ENCODE measurements around the gene MAMDC2. TPM values are rescaled to one million over a fixed set of nuclear protein-coding genes. Genes with fewer than 3 reads are reported as not detected.

The MAMDC2 gene
- total and polyA plus RNA-seq, 4 donors: 2.0 to 14.6 (median 6.2) TPM

GRCh38 chr9:70123695-70124094, 80.0 kb downstream of the MAMDC2 start:
- no peak for DNase-seq
- 84 to 87% methylated on average over 4 of the region's 4 CpGs for WGBS, 2 donors

GRCh38 chr9:70125621-70126263, 82.1 kb downstream of the MAMDC2 start:
- intact Hi-C loops (cut with DNase I): loop anchor here in 1 of 2 donors (10.0 kb wide), 1 partner anchor 129 kb away; the partner anchor contains the start of gene SMC5
- H3K36me3 ChIP-seq (ENCODE audit: control insufficient read depth in 1 of 2, insufficient read depth in 2 of 2, low read length in 1 of 2): no peaks in the 10 kb centered on the region

More at GRCh38 chr9:70123695-70124094, 80.0 kb downstream of the MAMDC2 start:
- Histone ChIP-seq H3K4me3 (ENCODE audit: low read length in 2 of 2) (no peak overlapping the region), H3K9me3 (ENCODE audit: control insufficient read depth, low read length) (no peaks in the 10 kb centered on the region), H3K27me3 (ENCODE audit: control insufficient read depth in 1 of 2, insufficient read depth in 2 of 2, low read length in 1 of 2) (no peaks in the 10 kb centered on the region), H3K4me1 (ENCODE audit: control insufficient read depth in 1 of 2, insufficient read depth in 2 of 2, low read length in 2 of 2) (peaks cover 4 to 5% of the 10 kb centered on the region in 2 donors), H3K36me3 (ENCODE audit: control insufficient read depth in 1 of 2, insufficient read depth in 2 of 2, low read length in 1 of 2) (no peaks in the 10 kb centered on the region), H3K27ac (ENCODE audit: low read depth in 1 of 2, low read length in 2 of 2) (no peak overlapping the region)
- intact Hi-C loops (cut with DNase I): loop anchor here in 1 of 2 donors (10.0 kb wide), 1 partner anchor 131 kb away; the partner anchor contains the start of gene SMC5
- no peak for ATAC-seq (ENCODE audit: low FRiP score)

GRCh38 chr9:70127036-70127435, 83.4 kb downstream of the MAMDC2 start:
- Histone ChIP-seq H3K9me3 (ENCODE audit: control insufficient read depth, low read length) (no peaks in the 10 kb centered on the region), H3K4me3 (ENCODE audit: low read length in 2 of 2) (no peak overlapping the region), H3K27ac (ENCODE audit: low read depth in 1 of 2, low read length in 2 of 2) (peak overlapping the region in 1 of 2 donors; percentile 43), H3K4me1 (ENCODE audit: control insufficient read depth in 1 of 2, insufficient read depth in 2 of 2, low read length in 2 of 2) (peaks cover 4% of the 10 kb centered on the region in 2 donors), H3K27me3 (ENCODE audit: control insufficient read depth in 1 of 2, insufficient read depth in 2 of 2, low read length in 1 of 2) (no peaks in the 10 kb centered on the region), H3K36me3 (ENCODE audit: control insufficient read depth in 1 of 2, insufficient read depth in 2 of 2, low read length in 1 of 2) (no peaks in the 10 kb centered on the region)
- 82 to 90% methylated on average over 6 of the region's 6 CpGs for WGBS, 2 donors
- DNase-seq (no peak), ATAC-seq (ENCODE audit: low FRiP score) (no peak)
- intact Hi-C loops (cut with DNase I): loop anchor here in 1 of 2 donors (10.0 kb wide), 1 partner anchor 128 kb away; the partner anchor contains the start of gene SMC5

More at GRCh38 chr9:70125621-70126263, 82.1 kb downstream of the MAMDC2 start:
- DNase-seq (no peak), ATAC-seq (ENCODE audit: low FRiP score) (no peak)
- Histone ChIP-seq H3K4me1 (ENCODE audit: control insufficient read depth in 1 of 2, insufficient read depth in 2 of 2, low read length in 2 of 2) (peaks cover 4 to 5% of the 10 kb centered on the region in 2 donors), H3K9me3 (ENCODE audit: control insufficient read depth, low read length) (no peaks in the 10 kb centered on the region), H3K27ac (ENCODE audit: low read depth in 1 of 2, low read length in 2 of 2) (no peak overlapping the region), H3K4me3 (ENCODE audit: low read length in 2 of 2) (no peak overlapping the region), H3K27me3 (ENCODE audit: control insufficient read depth in 1 of 2, insufficient read depth in 2 of 2, low read length in 1 of 2) (no peaks in the 10 kb centered on the region)
- WGBS, 2 donors: 91 to 95% methylated on average over 4 of the region's 4 CpGs

- 56 to 61% methylated on average over 7 of the region's 7 CpGs for WGBS, 2 donors
These were observed 84.1 kb downstream of the MAMDC2 start for GRCh38 chr9:70127540-70128416.

GRCh38 chr9:70130266-70130665, 86.6 kb downstream of the MAMDC2 start:
- H3K9me3 ChIP-seq (ENCODE audit: control insufficient read depth, low read length): no peaks in the 10 kb centered on the region
- no peaks in the 10 kb centered on the region for H3K36me3 ChIP-seq (ENCODE audit: control insufficient read depth in 1 of 2, insufficient read depth in 2 of 2, low read length in 1 of 2)
- intact Hi-C loops (cut with DNase I): no loop called here
- DNase-seq (no peak), ATAC-seq (ENCODE audit: low FRiP score) (no peak)
- H3K4me1 ChIP-seq (ENCODE audit: control insufficient read depth in 1 of 2, insufficient read depth in 2 of 2, low read length in 2 of 2): peaks cover 4 to 9% of the 10 kb centered on the region in 2 donors
- 95 to 96% methylated on average over 2 of the region's 2 CpGs for WGBS, 2 donors
- H3K4me3 ChIP-seq (ENCODE audit: low read length in 2 of 2): no peak overlapping the region
- no peaks in the 10 kb centered on the region for H3K27me3 ChIP-seq (ENCODE audit: control insufficient read depth in 1 of 2, insufficient read depth in 2 of 2, low read length in 1 of 2)
- no peak overlapping the region for H3K27ac ChIP-seq (ENCODE audit: low read depth in 1 of 2, low read length in 2 of 2)

More at GRCh38 chr9:70127540-70128416, 84.1 kb downstream of the MAMDC2 start:
- intact Hi-C loops (cut with DNase I): loop anchor here in 1 of 2 donors (10.0 kb wide), 1 partner anchor 127 kb away; the partner anchor contains the start of gene SMC5
- DNase-seq (no peak), ATAC-seq (ENCODE audit: low FRiP score) (no peak)
- no peak overlapping the region for H3K27ac ChIP-seq (ENCODE audit: low read depth in 1 of 2, low read length in 2 of 2)
- H3K27me3 ChIP-seq (ENCODE audit: control insufficient read depth in 1 of 2, insufficient read depth in 2 of 2, low read length in 1 of 2): no peaks in the 10 kb centered on the region
- H3K4me1 ChIP-seq (ENCODE audit: control insufficient read depth in 1 of 2, insufficient read depth in 2 of 2, low read length in 2 of 2): peaks cover 4% of the 10 kb centered on the region in 2 donors
- no peak overlapping the region for H3K4me3 ChIP-seq (ENCODE audit: low read length in 2 of 2)
- H3K9me3 ChIP-seq (ENCODE audit: control insufficient read depth, low read length): no peaks in the 10 kb centered on the region
- no peaks in the 10 kb centered on the region for H3K36me3 ChIP-seq (ENCODE audit: control insufficient read depth in 1 of 2, insufficient read depth in 2 of 2, low read length in 1 of 2)

- H3K27ac ChIP-seq (ENCODE audit: low read depth in 1 of 2, low read length in 2 of 2): no peak overlapping the region
- no peak for DNase-seq
- no peak overlapping the region for H3K4me3 ChIP-seq (ENCODE audit: low read length in 2 of 2)
- H3K9me3 ChIP-seq (ENCODE audit: control insufficient read depth, low read length): no peaks in the 10 kb centered on the region
- H3K36me3 ChIP-seq (ENCODE audit: control insufficient read depth in 1 of 2, insufficient read depth in 2 of 2, low read length in 1 of 2): no peaks in the 10 kb centered on the region
- intact Hi-C loops (cut with DNase I): no loop called here
- 67 to 72% methylated on average over 1 of the region's 1 CpG for WGBS, 2 donors
- ATAC-seq (ENCODE audit: low FRiP score): no peak
- peaks cover 4 to 9% of the 10 kb centered on the region in 2 donors for H3K4me1 ChIP-seq (ENCODE audit: control insufficient read depth in 1 of 2, insufficient read depth in 2 of 2, low read length in 2 of 2)
- no peaks in the 10 kb centered on the region for H3K27me3 ChIP-seq (ENCODE audit: control insufficient read depth in 1 of 2, insufficient read depth in 2 of 2, low read length in 1 of 2)
These were observed 87.6 kb downstream of the MAMDC2 start for GRCh38 chr9:70131296-70131695.

GRCh38 chr9:70133253-70134208, 89.9 kb downstream of the MAMDC2 start:
- Histone ChIP-seq H3K36me3 (ENCODE audit: control insufficient read depth in 1 of 2, insufficient read depth in 2 of 2, low read length in 1 of 2) (no peaks in the 10 kb centered on the region), H3K27ac (ENCODE audit: low read depth in 1 of 2, low read length in 2 of 2) (peak overlapping the region; percentile 40 to 44), H3K4me3 (ENCODE audit: low read length in 2 of 2) (no peak overlapping the region), H3K4me1 (ENCODE audit: control insufficient read depth in 1 of 2, insufficient read depth in 2 of 2, low read length in 2 of 2) (peaks cover 0 to 7% of the 10 kb centered on the region in 2 donors), H3K9me3 (ENCODE audit: control insufficient read depth, low read length) (no peaks in the 10 kb centered on the region), H3K27me3 (ENCODE audit: control insufficient read depth in 1 of 2, insufficient read depth in 2 of 2, low read length in 1 of 2) (no peaks in the 10 kb centered on the region)
- WGBS, 2 donors: 58 to 60% methylated on average over 6 of the region's 6 CpGs
- ATAC-seq (ENCODE audit: low FRiP score): no peak
- DNase-seq: no peak
- intact Hi-C loops (cut with DNase I): no loop called here

- DNase-seq (no peak), ATAC-seq (ENCODE audit: low FRiP score) (no peak)
- H3K4me3 ChIP-seq (ENCODE audit: low read length in 2 of 2): no peak overlapping the region
- H3K27me3 ChIP-seq (ENCODE audit: control insufficient read depth in 1 of 2, insufficient read depth in 2 of 2, low read length in 1 of 2): no peaks in the 10 kb centered on the region
- H3K4me1 ChIP-seq (ENCODE audit: control insufficient read depth in 1 of 2, insufficient read depth in 2 of 2, low read length in 2 of 2): peaks cover 0 to 7% of the 10 kb centered on the region in 2 donors
- 95 to 99% methylated on average over 1 of the region's 1 CpG for WGBS, 2 donors
- peak overlapping the region in 1 of 2 donors; percentile 56 for H3K27ac ChIP-seq (ENCODE audit: low read depth in 1 of 2, low read length in 2 of 2)
- no peaks in the 10 kb centered on the region for H3K9me3 ChIP-seq (ENCODE audit: control insufficient read depth, low read length)
- intact Hi-C loops (cut with DNase I): no loop called here
- H3K36me3 ChIP-seq (ENCODE audit: control insufficient read depth in 1 of 2, insufficient read depth in 2 of 2, low read length in 1 of 2): no peaks in the 10 kb centered on the region
These were observed 90.7 kb downstream of the MAMDC2 start for GRCh38 chr9:70134360-70134759.
